Measurements from ENCODE around the gene POU6F2. TPM values are rescaled to one million over a fixed set of nuclear protein-coding genes. Genes with fewer than 3 reads are reported as not detected.

The POU6F2 gene
- total RNA-seq, 1 experiment from 2014 or later, result 2.9 TPM

DNA sequence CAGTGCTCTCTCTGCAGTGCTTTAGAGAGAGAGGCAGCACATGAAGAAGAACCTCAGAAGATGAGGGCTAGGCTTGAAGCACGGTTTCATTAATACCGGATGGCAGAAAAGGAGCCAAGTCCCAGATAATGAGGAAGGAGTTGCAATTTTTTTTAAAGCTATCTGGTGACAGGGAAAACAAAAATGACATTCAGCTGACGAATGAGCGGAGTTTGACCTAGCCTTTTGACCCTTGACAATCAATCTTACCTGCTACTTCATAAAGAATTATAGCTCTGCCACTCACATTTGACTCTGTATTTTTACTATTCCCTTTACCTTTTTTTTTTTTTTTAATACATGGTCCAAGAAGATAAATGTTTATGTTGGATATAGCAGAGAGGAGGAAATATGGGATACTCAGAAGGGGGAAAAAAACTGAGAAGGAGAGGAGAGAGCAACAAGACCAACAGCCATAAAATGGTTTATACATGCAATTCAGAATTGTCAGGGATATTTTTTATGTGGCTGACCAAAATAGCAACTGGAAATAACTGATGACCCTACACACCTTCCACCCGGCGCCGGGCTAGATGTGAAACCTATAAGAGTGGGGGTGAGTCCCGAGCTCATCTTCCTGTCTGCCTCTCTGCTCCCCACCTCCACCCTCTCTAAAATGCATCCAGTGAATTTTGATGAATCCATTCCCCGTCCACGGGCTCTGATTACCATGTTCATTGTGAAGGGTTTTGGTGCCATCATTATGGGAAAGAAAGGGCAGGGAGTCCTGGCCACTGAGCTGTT is 314.1 kb downstream of the POU6F2 start:
- ChIA-PET POLR2A (no interaction called here), CTCF (interaction anchor here (1.2 kb wide), 1 partner anchor 218 kb away, joined by 3 read pairs; no protein-coding TSS in a partner anchor)
- Mint-ChIP-seq H3K4me1 (peaks cover 7% of the 10 kb centered on the region), H3K9me3 (no peaks in the 10 kb centered on the region), H3K4me3 (no peak overlapping the region), H3K27me3 (ENCODE audit: low read depth) (no peaks in the 10 kb centered on the region), H3K36me3 (no peaks in the 10 kb centered on the region), H3K27ac (no peak overlapping the region)
- no peak for TF ChIP-seq CREM (CRISPR knock-in tag; IDR thresholded peaks at IDR 0.05)
- TF ChIP-seq, protein P1, sequence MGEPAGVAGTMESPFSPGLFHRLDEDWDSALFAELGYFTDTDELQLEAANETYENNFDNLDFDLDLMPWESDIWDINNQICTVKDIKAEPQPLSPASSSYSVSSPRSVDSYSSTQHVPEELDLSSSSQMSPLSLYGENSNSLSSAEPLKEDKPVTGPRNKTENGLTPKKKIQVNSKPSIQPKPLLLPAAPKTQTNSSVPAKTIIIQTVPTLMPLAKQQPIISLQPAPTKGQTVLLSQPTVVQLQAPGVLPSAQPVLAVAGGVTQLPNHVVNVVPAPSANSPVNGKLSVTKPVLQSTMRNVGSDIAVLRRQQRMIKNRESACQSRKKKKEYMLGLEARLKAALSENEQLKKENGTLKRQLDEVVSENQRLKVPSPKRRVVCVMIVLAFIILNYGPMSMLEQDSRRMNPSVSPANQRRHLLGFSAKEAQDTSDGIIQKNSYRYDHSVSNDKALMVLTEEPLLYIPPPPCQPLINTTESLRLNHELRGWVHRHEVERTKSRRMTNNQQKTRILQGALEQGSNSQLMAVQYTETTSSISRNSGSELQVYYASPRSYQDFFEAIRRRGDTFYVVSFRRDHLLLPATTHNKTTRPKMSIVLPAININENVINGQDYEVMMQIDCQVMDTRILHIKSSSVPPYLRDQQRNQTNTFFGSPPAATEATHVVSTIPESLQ (CRISPR knock-in tag; IDR thresholded peaks at IDR 0.05), result no peak
- TF ChIP-seq, protein P2, sequence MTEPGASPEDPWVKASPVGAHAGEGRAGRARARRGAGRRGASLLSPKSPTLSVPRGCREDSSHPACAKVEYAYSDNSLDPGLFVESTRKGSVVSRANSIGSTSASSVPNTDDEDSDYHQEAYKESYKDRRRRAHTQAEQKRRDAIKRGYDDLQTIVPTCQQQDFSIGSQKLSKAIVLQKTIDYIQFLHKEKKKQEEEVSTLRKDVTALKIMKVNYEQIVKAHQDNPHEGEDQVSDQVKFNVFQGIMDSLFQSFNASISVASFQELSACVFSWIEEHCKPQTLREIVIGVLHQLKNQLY (CRISPR knock-in tag; IDR thresholded peaks at IDR 0.05), result no peak
- no peak for TF ChIP-seq GRHL2 (CRISPR knock-in tag; IDR thresholded peaks at IDR 0.05; ENCODE audit: insufficient replicate concordance, severe bottlenecking)
- no peak for TF ChIP-seq FOXP1 (CRISPR knock-in tag; IDR thresholded peaks at IDR 0.05; ENCODE audit: borderline replicate concordance)
- TF ChIP-seq, protein P3, sequence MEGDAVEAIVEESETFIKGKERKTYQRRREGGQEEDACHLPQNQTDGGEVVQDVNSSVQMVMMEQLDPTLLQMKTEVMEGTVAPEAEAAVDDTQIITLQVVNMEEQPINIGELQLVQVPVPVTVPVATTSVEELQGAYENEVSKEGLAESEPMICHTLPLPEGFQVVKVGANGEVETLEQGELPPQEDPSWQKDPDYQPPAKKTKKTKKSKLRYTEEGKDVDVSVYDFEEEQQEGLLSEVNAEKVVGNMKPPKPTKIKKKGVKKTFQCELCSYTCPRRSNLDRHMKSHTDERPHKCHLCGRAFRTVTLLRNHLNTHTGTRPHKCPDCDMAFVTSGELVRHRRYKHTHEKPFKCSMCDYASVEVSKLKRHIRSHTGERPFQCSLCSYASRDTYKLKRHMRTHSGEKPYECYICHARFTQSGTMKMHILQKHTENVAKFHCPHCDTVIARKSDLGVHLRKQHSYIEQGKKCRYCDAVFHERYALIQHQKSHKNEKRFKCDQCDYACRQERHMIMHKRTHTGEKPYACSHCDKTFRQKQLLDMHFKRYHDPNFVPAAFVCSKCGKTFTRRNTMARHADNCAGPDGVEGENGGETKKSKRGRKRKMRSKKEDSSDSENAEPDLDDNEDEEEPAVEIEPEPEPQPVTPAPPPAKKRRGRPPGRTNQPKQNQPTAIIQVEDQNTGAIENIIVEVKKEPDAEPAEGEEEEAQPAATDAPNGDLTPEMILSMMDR (IDR thresholded peaks at IDR 0.05), result no peak
- TF ChIP-seq, protein P4, sequence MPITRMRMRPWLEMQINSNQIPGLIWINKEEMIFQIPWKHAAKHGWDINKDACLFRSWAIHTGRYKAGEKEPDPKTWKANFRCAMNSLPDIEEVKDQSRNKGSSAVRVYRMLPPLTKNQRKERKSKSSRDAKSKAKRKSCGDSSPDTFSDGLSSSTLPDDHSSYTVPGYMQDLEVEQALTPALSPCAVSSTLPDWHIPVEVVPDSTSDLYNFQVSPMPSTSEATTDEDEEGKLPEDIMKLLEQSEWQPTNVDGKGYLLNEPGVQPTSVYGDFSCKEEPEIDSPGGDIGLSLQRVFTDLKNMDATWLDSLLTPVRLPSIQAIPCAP (CRISPR knock-in tag; IDR thresholded peaks at IDR 0.05), result no peak
- TF ChIP-seq, protein P5, sequence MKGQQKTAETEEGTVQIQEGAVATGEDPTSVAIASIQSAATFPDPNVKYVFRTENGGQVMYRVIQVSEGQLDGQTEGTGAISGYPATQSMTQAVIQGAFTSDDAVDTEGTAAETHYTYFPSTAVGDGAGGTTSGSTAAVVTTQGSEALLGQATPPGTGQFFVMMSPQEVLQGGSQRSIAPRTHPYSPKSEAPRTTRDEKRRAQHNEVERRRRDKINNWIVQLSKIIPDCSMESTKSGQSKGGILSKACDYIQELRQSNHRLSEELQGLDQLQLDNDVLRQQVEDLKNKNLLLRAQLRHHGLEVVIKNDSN (CRISPR knock-in tag; IDR thresholded peaks at IDR 0.05), result no peak
- TF ChIP-seq, protein P6, sequence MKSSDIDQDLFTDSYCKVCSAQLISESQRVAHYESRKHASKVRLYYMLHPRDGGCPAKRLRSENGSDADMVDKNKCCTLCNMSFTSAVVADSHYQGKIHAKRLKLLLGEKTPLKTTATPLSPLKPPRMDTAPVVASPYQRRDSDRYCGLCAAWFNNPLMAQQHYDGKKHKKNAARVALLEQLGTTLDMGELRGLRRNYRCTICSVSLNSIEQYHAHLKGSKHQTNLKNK (CRISPR knock-in tag; IDR thresholded peaks at IDR 0.05), result no peak
- no peak for TF ChIP-seq ATF1 (CRISPR knock-in tag; IDR thresholded peaks at IDR 0.05)
- TF ChIP-seq ESRRA (CRISPR knock-in tag; IDR thresholded peaks at IDR 0.05; ENCODE audit: borderline replicate concordance), result no peak
- no peak for DNase-seq (ENCODE audit: low spot score)
- ATAC-seq, result no peak

DNA sequence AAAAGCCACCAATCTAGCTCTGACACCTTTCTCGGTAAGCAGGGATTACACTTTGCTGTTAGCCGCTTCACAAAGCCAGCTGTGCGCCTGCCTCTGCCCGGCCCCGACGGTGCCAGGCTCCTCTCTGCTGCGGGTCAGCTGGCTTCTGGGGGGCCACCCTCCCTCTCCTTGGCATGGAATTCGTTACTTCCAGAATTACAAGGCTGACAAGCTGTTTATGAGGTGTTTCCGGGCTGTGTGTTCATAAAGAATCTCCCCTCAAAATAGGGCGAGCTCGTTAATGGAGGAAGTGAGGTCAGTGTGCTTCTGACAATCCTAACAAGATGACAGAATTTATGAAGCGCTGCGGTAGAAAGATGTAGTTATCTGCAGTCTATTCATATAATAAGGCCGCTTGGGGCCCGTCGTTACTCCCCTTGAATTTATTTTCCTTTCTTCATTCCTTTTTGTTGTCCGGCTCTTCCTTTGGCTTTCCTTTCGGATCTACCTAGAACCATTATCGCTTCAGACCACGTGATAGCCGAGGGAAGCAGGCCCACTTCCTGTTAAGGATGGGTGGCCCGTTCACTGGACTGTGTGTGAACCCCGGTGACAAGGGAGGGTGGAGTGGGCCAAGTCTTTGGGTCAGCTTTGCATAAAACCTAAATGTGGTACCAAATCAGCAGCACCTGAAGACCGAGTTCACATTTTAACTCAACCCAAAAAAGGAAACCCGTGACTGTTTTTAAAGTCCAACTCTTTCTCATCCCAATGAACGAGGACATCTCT is 315.5 kb downstream of the POU6F2 start:
- Mint-ChIP-seq H3K4me3 (no peak overlapping the region), H3K9me3 (peaks cover 7% of the 10 kb centered on the region), H3K36me3 (no peaks in the 10 kb centered on the region), H3K27me3 (ENCODE audit: low read depth) (no peaks in the 10 kb centered on the region), H3K27ac (no peak overlapping the region), H3K4me1 (no peaks in the 10 kb centered on the region)
- CTCF ChIA-PET, result interaction anchor here (0.7 to 1.2 kb wide), 2 partner anchors 40 to 220 kb away, joined by 3 to 6 read pairs; no protein-coding TSS in a partner anchor
- POLR2A ChIA-PET, result no interaction called here
- ATAC-seq, result no peak
- no peak for DNase-seq (ENCODE audit: low spot score)
- TF ChIP-seq, protein P7, sequence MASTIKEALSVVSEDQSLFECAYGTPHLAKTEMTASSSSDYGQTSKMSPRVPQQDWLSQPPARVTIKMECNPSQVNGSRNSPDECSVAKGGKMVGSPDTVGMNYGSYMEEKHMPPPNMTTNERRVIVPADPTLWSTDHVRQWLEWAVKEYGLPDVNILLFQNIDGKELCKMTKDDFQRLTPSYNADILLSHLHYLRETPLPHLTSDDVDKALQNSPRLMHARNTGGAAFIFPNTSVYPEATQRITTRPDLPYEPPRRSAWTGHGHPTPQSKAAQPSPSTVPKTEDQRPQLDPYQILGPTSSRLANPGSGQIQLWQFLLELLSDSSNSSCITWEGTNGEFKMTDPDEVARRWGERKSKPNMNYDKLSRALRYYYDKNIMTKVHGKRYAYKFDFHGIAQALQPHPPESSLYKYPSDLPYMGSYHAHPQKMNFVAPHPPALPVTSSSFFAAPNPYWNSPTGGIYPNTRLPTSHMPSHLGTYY (CRISPR knock-in tag; IDR thresholded peaks at IDR 0.05), result no peak
- TF ChIP-seq, protein P8, sequence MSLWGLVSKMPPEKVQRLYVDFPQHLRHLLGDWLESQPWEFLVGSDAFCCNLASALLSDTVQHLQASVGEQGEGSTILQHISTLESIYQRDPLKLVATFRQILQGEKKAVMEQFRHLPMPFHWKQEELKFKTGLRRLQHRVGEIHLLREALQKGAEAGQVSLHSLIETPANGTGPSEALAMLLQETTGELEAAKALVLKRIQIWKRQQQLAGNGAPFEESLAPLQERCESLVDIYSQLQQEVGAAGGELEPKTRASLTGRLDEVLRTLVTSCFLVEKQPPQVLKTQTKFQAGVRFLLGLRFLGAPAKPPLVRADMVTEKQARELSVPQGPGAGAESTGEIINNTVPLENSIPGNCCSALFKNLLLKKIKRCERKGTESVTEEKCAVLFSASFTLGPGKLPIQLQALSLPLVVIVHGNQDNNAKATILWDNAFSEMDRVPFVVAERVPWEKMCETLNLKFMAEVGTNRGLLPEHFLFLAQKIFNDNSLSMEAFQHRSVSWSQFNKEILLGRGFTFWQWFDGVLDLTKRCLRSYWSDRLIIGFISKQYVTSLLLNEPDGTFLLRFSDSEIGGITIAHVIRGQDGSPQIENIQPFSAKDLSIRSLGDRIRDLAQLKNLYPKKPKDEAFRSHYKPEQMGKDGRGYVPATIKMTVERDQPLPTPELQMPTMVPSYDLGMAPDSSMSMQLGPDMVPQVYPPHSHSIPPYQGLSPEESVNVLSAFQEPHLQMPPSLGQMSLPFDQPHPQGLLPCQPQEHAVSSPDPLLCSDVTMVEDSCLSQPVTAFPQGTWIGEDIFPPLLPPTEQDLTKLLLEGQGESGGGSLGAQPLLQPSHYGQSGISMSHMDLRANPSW (CRISPR knock-in tag; conservative IDR thresholded peaks at IDR 0.05; ENCODE audit: low read depth), result no peak
- TF ChIP-seq TEAD1 (CRISPR knock-in tag; IDR thresholded peaks at IDR 0.05), result no peak
- TF ChIP-seq, protein P1 (CRISPR knock-in tag; IDR thresholded peaks at IDR 0.05), result no peak
- TF ChIP-seq MXD4 (CRISPR knock-in tag; IDR thresholded peaks at IDR 0.05; ENCODE audit: borderline replicate concordance), result no peak
- TF ChIP-seq, protein P5 (CRISPR knock-in tag; IDR thresholded peaks at IDR 0.05), result no peak
- TF ChIP-seq EMX1 (CRISPR knock-in tag; IDR thresholded peaks at IDR 0.05), result no peak
- TF ChIP-seq, protein P9, sequence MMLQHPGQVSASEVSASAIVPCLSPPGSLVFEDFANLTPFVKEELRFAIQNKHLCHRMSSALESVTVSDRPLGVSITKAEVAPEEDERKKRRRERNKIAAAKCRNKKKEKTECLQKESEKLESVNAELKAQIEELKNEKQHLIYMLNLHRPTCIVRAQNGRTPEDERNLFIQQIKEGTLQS (CRISPR knock-in tag; conservative IDR thresholded peaks at IDR 0.05), result no peak
